Neural cell (in vitro differentiated cells): Measurements from ENCODE around the gene XIAP. TPM values are rescaled to one million over a fixed set of nuclear protein-coding genes. Genes with fewer than 3 reads are reported as not detected.

Experiments
- H2AFZ ChIP-seq: fragments of 200-600, 300-800 bp; sonication (generic), shearing (Covaris generic); 2 replicates; pipeline ENCODE4 v1.6.0; 2014; ENCODE audit warnings: low read depth, mild to moderate bottlenecking, antibody characterized with exemption, low read length, moderate library complexity
- H3F3A ChIP-seq: fragments of 200-600 bp; shearing (Covaris generic); 2 replicates; pipeline ENCODE4 v1.6.1; 2016; ENCODE audit warnings: mild to moderate bottlenecking, moderate library complexity, mixed read lengths, antibody characterized with exemption, low read length; ENCODE audit not compliant: insufficient read depth, poor library complexity, severe bottlenecking
- H3K27ac ChIP-seq: fragments of 200-600, 300-800 bp; sonication (generic), shearing (Covaris generic); 2 replicates; pipeline ENCODE4 v1.5.1; 2014; ENCODE audit warnings: mild to moderate bottlenecking, low read length, moderate library complexity
- H3K27me3 ChIP-seq: fragments of 300-800, 200-600 bp; sonication (generic), shearing (Covaris generic); 2 replicates; pipeline ENCODE4 v1.6.0; 2014; ENCODE audit warnings: mild to moderate bottlenecking, low read depth, low read length, moderate library complexity; ENCODE audit not compliant: insufficient read depth
- H3K36me3 ChIP-seq: fragments of 300-800, 200-600 bp; sonication (generic), shearing (Covaris generic); 2 replicates; pipeline ENCODE4 v1.5.1; 2014; ENCODE audit warnings: mild to moderate bottlenecking, antibody characterized with exemption, low read length, moderate library complexity; ENCODE audit not compliant: insufficient read depth
- H3K4me2 ChIP-seq: fragments of 300-800, 200-600 bp; sonication (generic), shearing (Covaris generic); 2 replicates; pipeline ENCODE4 v1.6.0; 2014; ENCODE audit warnings: mild to moderate bottlenecking, low read length
- H3K4me3 ChIP-seq: fragments of 300-800, 200-600 bp; sonication (generic), shearing (Covaris generic); 2 replicates; pipeline ENCODE4 v1.5.1; 2014; ENCODE audit warnings: mild to moderate bottlenecking, low read length, moderate library complexity
- H3K79me2 ChIP-seq: fragments of 200-600 bp; shearing (Covaris generic); replicated peaks from 2 replicates; pipeline ENCODE4 v1.6.0; 2014; ENCODE audit warnings: mild to moderate bottlenecking, low read length, moderate library complexity; ENCODE audit not compliant: insufficient read depth
- H3K9ac ChIP-seq: fragments of 300-800, 200-600 bp; sonication (generic), shearing (Covaris generic); 2 replicates; pipeline ENCODE4 v1.6.1; 2016; ENCODE audit warnings: mild to moderate bottlenecking, low read length, mixed read lengths
- H3K9me2 ChIP-seq: fragments of 200-600 bp; shearing (Covaris generic); 2 replicates; pipeline ENCODE4 v1.6.1; 2016; ENCODE audit warnings: mild to moderate bottlenecking, low read length, mixed read lengths; ENCODE audit not compliant: insufficient read depth
- H3K9me3 ChIP-seq: fragments of 200-600, 300-800 bp; sonication (generic), shearing (Covaris generic); 2 replicates; pipeline ENCODE4 v1.6.1; 2016; ENCODE audit warnings: mild to moderate bottlenecking, mixed run types, low read length, moderate library complexity, mixed read lengths
- H4K20me1 ChIP-seq: fragments of 200-600 bp; shearing (Covaris generic); 2 replicates; pipeline ENCODE4 v1.6.1; 2016; ENCODE audit warnings: mild to moderate bottlenecking, mixed run types; ENCODE audit not compliant: insufficient read depth
- EP300 ChIP-seq: fragments of 450-650 bp; conservative IDR thresholded peaks from 2 replicates; pipeline ENCODE4 v1.6.1; 2014; ENCODE audit warnings: antibody characterized with exemption, mild to moderate bottlenecking, moderate library complexity; ENCODE audit not compliant: poor library complexity, severe bottlenecking
- EZH2 ChIP-seq: fragments of 200-600, 300-800 bp; shearing (Covaris generic), sonication (generic); IDR thresholded peaks from 2 replicates; pipeline ENCODE4 v1.6.1; 2014; ENCODE audit warnings: antibody characterized with exemption, low read length, borderline replicate concordance, mild to moderate bottlenecking; ENCODE audit not compliant: insufficient read depth, poor library complexity, severe bottlenecking
- MXI1 ChIP-seq: fragments of 450-650 bp; conservative IDR thresholded peaks from 2 replicates; pipeline ENCODE4 v1.6.1; 2014; ENCODE audit warnings: antibody characterized with exemption, mild to moderate bottlenecking; ENCODE audit not compliant: poor library complexity, severe bottlenecking
- POLR2AphosphoS5 ChIP-seq: IDR thresholded peaks from 2 replicates; pipeline ENCODE4 v1.6.1; 2012
- RAD21 ChIP-seq: fragments of 450-650 bp; conservative IDR thresholded peaks from 2 replicates; pipeline ENCODE4 v1.6.1; 2014; ENCODE audit warnings: antibody characterized with exemption, mild to moderate bottlenecking, moderate library complexity
- SMC3 ChIP-seq: fragments of 450-650 bp; conservative IDR thresholded peaks from 2 replicates; pipeline ENCODE4 v1.6.1; 2014; ENCODE audit warnings: antibody characterized with exemption, mild to moderate bottlenecking, moderate library complexity; ENCODE audit not compliant: poor library complexity
- TAF1 ChIP-seq: IDR thresholded peaks from 2 replicates; pipeline ENCODE4 v1.6.1; 2012; ENCODE audit warnings: low read depth
- polyA plus RNA-seq: library from polyadenylated mRNA; depleted of rRNA; stranded (reverse); fragments of >200 nt; gene quantifications from 2 replicates; pipeline ENCODE4 v1.2.3, GENCODE V29; 2014
- TF ChIP-seq, protein P1 (sequence below): fragments of 450-650 bp; IDR thresholded peaks from 2 replicates; pipeline ENCODE4 v1.5.1; 2014; ENCODE audit warnings: antibody characterized with exemption, mild to moderate bottlenecking, moderate library complexity; ENCODE audit not compliant: poor library complexity, severe bottlenecking
- TF ChIP-seq, protein P2 (sequence below): IDR thresholded peaks from 2 replicates; pipeline ENCODE4 v1.6.1; 2012; ENCODE audit warnings: borderline replicate concordance

The XIAP gene
- polyA plus RNA-seq, 1 donor from 2014 or later: 26.6 TPM

DNA sequence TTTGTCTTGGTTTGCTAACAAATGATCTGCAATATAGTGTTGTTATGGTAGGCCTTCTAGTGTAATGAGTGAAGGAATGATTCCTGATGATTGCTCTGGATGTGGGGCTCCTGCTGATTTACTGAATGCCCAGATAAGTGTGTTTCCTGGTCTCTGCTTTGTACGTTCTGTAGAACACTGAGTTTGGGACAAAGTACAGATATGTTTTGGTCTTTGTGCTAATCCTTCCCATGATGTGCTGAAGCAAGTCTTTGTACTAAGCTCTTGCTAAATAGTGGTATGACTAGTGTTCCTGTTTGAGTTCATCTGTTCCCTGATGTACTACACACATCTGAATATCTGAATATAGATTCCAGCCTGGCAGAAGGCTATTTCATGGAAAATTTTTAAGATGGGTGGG, 36.9 kb upstream of the XIAP start:
- Histone ChIP-seq H4K20me1 (no peaks in the 10 kb centered on the region), H3K79me2 (no peaks in the 10 kb centered on the region), H3K9me2 (no peaks in the 10 kb centered on the region), H2AFZ (no peak overlapping the region), H3K9ac (no peak overlapping the region), H3K27ac (no peak overlapping the region), H3K4me3 (no peak overlapping the region), H3K27me3 (no peaks in the 10 kb centered on the region), H3K4me2 (no peak overlapping the region), H3K36me3 (no peaks in the 10 kb centered on the region), H3K9me3 (no peaks in the 10 kb centered on the region), H3F3A (no peaks in the 10 kb centered on the region)
- TF ChIP-seq, protein P1, sequence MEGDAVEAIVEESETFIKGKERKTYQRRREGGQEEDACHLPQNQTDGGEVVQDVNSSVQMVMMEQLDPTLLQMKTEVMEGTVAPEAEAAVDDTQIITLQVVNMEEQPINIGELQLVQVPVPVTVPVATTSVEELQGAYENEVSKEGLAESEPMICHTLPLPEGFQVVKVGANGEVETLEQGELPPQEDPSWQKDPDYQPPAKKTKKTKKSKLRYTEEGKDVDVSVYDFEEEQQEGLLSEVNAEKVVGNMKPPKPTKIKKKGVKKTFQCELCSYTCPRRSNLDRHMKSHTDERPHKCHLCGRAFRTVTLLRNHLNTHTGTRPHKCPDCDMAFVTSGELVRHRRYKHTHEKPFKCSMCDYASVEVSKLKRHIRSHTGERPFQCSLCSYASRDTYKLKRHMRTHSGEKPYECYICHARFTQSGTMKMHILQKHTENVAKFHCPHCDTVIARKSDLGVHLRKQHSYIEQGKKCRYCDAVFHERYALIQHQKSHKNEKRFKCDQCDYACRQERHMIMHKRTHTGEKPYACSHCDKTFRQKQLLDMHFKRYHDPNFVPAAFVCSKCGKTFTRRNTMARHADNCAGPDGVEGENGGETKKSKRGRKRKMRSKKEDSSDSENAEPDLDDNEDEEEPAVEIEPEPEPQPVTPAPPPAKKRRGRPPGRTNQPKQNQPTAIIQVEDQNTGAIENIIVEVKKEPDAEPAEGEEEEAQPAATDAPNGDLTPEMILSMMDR: no peak

DNA sequence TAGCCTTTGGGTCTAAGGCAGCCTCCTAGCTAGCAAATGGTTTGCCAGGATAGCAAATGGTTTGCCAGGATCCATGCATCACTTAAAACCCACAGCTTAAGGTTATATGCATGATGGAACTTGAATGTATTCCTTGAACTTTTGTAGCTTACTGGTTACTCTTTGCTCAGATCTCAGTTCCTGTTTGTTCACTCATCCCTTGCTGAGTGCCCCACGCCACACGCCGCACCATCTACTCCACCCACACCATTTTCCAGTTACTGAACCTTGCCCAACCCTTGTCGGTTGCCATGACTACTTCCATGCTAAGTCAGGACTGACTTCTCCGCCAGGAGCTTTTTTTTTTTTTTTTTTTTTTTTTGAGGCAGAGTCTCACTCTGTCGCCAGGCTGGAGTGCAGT, 29.5 kb upstream of the XIAP start:
- no peak overlapping the region for H3K4me3 ChIP-seq
- no peak overlapping the region for H3K4me2 ChIP-seq
- no peak overlapping the region for H3K9ac ChIP-seq
- no peak overlapping the region for H3K27ac ChIP-seq
- H4K20me1 ChIP-seq: no peaks in the 10 kb centered on the region
- H3K9me2 ChIP-seq: no peaks in the 10 kb centered on the region
- no peak overlapping the region for H2AFZ ChIP-seq
- no peaks in the 10 kb centered on the region for H3K36me3 ChIP-seq
- no peaks in the 10 kb centered on the region for H3K9me3 ChIP-seq
- no peaks in the 10 kb centered on the region for H3F3A ChIP-seq
- TF ChIP-seq EZH2: no peak
- TF ChIP-seq SMC3: no peak
- no peak for TF ChIP-seq RAD21
- TF ChIP-seq TAF1: no peak
- TF ChIP-seq MXI1: no peak
- TF ChIP-seq, protein P1: no peak
- TF ChIP-seq EP300: no peak
- TF ChIP-seq, protein P2, sequence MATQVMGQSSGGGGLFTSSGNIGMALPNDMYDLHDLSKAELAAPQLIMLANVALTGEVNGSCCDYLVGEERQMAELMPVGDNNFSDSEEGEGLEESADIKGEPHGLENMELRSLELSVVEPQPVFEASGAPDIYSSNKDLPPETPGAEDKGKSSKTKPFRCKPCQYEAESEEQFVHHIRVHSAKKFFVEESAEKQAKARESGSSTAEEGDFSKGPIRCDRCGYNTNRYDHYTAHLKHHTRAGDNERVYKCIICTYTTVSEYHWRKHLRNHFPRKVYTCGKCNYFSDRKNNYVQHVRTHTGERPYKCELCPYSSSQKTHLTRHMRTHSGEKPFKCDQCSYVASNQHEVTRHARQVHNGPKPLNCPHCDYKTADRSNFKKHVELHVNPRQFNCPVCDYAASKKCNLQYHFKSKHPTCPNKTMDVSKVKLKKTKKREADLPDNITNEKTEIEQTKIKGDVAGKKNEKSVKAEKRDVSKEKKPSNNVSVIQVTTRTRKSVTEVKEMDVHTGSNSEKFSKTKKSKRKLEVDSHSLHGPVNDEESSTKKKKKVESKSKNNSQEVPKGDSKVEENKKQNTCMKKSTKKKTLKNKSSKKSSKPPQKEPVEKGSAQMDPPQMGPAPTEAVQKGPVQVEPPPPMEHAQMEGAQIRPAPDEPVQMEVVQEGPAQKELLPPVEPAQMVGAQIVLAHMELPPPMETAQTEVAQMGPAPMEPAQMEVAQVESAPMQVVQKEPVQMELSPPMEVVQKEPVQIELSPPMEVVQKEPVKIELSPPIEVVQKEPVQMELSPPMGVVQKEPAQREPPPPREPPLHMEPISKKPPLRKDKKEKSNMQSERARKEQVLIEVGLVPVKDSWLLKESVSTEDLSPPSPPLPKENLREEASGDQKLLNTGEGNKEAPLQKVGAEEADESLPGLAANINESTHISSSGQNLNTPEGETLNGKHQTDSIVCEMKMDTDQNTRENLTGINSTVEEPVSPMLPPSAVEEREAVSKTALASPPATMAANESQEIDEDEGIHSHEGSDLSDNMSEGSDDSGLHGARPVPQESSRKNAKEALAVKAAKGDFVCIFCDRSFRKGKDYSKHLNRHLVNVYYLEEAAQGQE: no peak
- TF ChIP-seq POLR2AphosphoS5: no peak
- H3K27me3 ChIP-seq: no peaks in the 10 kb centered on the region
- no peaks in the 10 kb centered on the region for H3K79me2 ChIP-seq
